ENCODE data around the gene PDCD1.

The PDCD1 gene

DNA sequence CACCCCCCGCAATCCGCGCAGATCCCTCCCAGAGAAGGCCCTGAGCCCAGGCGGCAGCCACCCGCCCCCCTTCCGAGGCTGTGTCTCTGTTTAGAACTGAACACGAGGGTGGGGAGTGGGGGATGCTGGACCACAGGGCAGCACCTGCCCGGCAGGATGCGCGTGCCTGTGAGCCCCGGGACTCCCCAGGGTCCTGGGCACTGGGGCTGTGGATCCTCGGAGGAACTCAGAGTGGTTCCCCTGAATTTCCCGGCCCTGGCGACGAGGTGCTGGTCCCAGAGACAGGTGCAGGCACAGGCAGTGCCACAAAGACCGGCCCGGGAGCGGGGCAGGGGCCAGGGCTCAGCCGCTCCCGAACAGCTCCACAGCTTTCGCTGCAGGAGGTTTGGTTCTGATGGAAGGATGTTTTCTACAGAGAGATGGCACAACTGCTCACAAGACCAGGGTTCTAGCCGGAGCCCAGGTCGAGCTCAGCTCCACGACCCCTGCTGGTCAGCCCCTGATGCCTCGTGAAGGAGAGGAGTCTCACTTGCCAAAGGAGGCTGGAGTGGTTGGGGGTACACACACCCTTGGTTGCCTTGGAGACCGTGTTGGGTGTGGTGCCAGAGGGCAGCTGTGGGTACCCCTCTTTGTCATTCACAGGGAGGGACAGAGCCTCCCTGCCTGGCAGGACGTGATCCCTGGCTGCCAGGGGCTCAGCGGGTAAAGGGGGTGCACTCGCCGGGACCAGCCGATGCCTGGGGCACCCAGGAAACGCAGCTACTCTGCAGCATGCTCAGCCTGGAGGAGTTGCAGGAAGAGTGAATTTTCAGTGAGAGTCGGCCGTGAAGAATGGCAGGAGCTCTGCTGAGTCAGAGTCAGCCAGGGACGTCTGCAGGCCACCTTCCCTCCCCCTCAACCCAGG is 54.1 kb downstream of the PDCD1 start:
- Histone ChIP-seq H3K27me3 (ENCODE audit: insufficient read depth, low read length, poor library complexity) (peaks cover 22% of the 10 kb centered on the region), H3K9me3 (ENCODE audit: insufficient read depth, low read length, severe bottlenecking) (no peaks in the 10 kb centered on the region), H3K79me2 (ENCODE audit: insufficient read depth, low read length) (no peaks in the 10 kb centered on the region), H3K27ac (ENCODE audit: low read length) (no peak overlapping the region), H3K9ac (ENCODE audit: low read depth, low read length) (peak overlapping the region; percentile 37; the same call in 1 of the 2 replicates), H3K4me1 (ENCODE audit: insufficient read depth, low read length) (peaks cover 18% of the 10 kb centered on the region), H2AFZ (ENCODE audit: low read depth, low read length) (no peak overlapping the region), H3K36me3 (ENCODE audit: insufficient read depth, low read length) (no peaks in the 10 kb centered on the region), H3K4me3 (ENCODE audit: low read depth in 1 of 2, low read length in 2 of 2) (peak overlapping the region in 1 of 2 experiments; percentile 50; a peak in 1 of 4 replicates), H3K4me2 (ENCODE audit: insufficient read depth, low read length) (peak overlapping the region; percentile 67), H4K20me1 (ENCODE audit: insufficient read depth, low read length) (peaks cover 21% of the 10 kb centered on the region)
- DNase-seq (no peak), ATAC-seq (ENCODE audit: insufficient read depth, low read depth) (peak; percentile 44; the same call in 2 of the 3 replicates)
- TF ChIP-seq, protein P1, sequence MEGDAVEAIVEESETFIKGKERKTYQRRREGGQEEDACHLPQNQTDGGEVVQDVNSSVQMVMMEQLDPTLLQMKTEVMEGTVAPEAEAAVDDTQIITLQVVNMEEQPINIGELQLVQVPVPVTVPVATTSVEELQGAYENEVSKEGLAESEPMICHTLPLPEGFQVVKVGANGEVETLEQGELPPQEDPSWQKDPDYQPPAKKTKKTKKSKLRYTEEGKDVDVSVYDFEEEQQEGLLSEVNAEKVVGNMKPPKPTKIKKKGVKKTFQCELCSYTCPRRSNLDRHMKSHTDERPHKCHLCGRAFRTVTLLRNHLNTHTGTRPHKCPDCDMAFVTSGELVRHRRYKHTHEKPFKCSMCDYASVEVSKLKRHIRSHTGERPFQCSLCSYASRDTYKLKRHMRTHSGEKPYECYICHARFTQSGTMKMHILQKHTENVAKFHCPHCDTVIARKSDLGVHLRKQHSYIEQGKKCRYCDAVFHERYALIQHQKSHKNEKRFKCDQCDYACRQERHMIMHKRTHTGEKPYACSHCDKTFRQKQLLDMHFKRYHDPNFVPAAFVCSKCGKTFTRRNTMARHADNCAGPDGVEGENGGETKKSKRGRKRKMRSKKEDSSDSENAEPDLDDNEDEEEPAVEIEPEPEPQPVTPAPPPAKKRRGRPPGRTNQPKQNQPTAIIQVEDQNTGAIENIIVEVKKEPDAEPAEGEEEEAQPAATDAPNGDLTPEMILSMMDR (IDR thresholded peaks at IDR 0.05; ENCODE audit: borderline replicate concordance, extremely low read depth, low read length, poor library complexity, severe bottlenecking) = peak; percentile 24
- TF ChIP-seq EZH2 (IDR thresholded peaks at IDR 0.05; ENCODE audit: borderline replicate concordance, low read depth, low read length, severe bottlenecking) = no peak

GRCh38 chr2:241803387-241804325 is 55.0 kb downstream of the PDCD1 start:
- H3K9ac ChIP-seq (ENCODE audit: low read depth, low read length) = peak overlapping the region; percentile 37; the same call in 1 of the 2 replicates
- peaks cover 16% of the 10 kb centered on the region for H4K20me1 ChIP-seq (ENCODE audit: insufficient read depth, low read length)
- peaks cover 22% of the 10 kb centered on the region for H3K27me3 ChIP-seq (ENCODE audit: insufficient read depth, low read length, poor library complexity)
- no peaks in the 10 kb centered on the region for H3K79me2 ChIP-seq (ENCODE audit: insufficient read depth, low read length)
- DNase-seq (peak; percentile 54), ATAC-seq (ENCODE audit: insufficient read depth, low read depth) (peak; percentile 78)
- TF ChIP-seq, protein P1 (IDR thresholded peaks at IDR 0.05; ENCODE audit: borderline replicate concordance, extremely low read depth, low read length, poor library complexity, severe bottlenecking) = no peak
- TF ChIP-seq EZH2 (IDR thresholded peaks at IDR 0.05; ENCODE audit: borderline replicate concordance, low read depth, low read length, severe bottlenecking) = peak; percentile 76
- no peak overlapping the region for H3K27ac ChIP-seq (ENCODE audit: low read length)
- H3K36me3 ChIP-seq (ENCODE audit: insufficient read depth, low read length) = no peaks in the 10 kb centered on the region
- H3K4me1 ChIP-seq (ENCODE audit: insufficient read depth, low read length) = peaks cover 18% of the 10 kb centered on the region
- peak overlapping the region; percentile 67 for H3K4me2 ChIP-seq (ENCODE audit: insufficient read depth, low read length)
- no peaks in the 10 kb centered on the region for H3K9me3 ChIP-seq (ENCODE audit: insufficient read depth, low read length, severe bottlenecking)
- H2AFZ ChIP-seq (ENCODE audit: low read depth, low read length) = peak overlapping the region; percentile 36; the same call in 1 of the 2 replicates
- peak overlapping the region in 1 of 2 experiments; percentile 50; a peak in 2 of 4 replicates for H3K4me3 ChIP-seq (ENCODE audit: low read depth in 1 of 2, low read length in 2 of 2)

GRCh38 chr2:241802421-241803318 is 56.0 kb downstream of the PDCD1 start:
- Histone ChIP-seq H3K4me1 (ENCODE audit: insufficient read depth, low read length) (peaks cover 18% of the 10 kb centered on the region), H3K4me2 (ENCODE audit: insufficient read depth, low read length) (0 out of 2 replicates have a peak overlapping the region, but pooled peaks have one; percentile 67), H3K9ac (ENCODE audit: low read depth, low read length) (no peak overlapping the region), H2AFZ (ENCODE audit: low read depth, low read length) (no peak overlapping the region), H4K20me1 (ENCODE audit: insufficient read depth, low read length) (peaks cover 14% of the 10 kb centered on the region), H3K36me3 (ENCODE audit: insufficient read depth, low read length) (no peaks in the 10 kb centered on the region), H3K27ac (ENCODE audit: low read length) (no peak overlapping the region), H3K79me2 (ENCODE audit: insufficient read depth, low read length) (no peaks in the 10 kb centered on the region), H3K27me3 (ENCODE audit: insufficient read depth, low read length, poor library complexity) (peaks cover 22% of the 10 kb centered on the region), H3K9me3 (ENCODE audit: insufficient read depth, low read length, severe bottlenecking) (no peaks in the 10 kb centered on the region), H3K4me3 (ENCODE audit: low read depth in 1 of 2, low read length in 2 of 2) (no peak overlapping the region)
- TF ChIP-seq, protein P1 (IDR thresholded peaks at IDR 0.05; ENCODE audit: borderline replicate concordance, extremely low read depth, low read length, poor library complexity, severe bottlenecking) = no peak
- TF ChIP-seq EZH2 (IDR thresholded peaks at IDR 0.05; ENCODE audit: borderline replicate concordance, low read depth, low read length, severe bottlenecking) = no peak
- DNase-seq (no peak), ATAC-seq (ENCODE audit: insufficient read depth, low read depth) (no peak)
